DMS114 treated with DMSO at 0.1 percent for 48 hours (cell line): ENCODE measurements around the gene MARK1.
A peak's percentile ranks its signal among the peaks of the same experiment; 100 is the strongest.
"Not testable (repeated sequence)": the region's sequence is repeated elsewhere in the genome, so short reads cannot be mapped to it uniquely, and the experiment has no call there.

Experiments used
- DNase-seq: peaks from one replicate; lab custom pipeline; 2025; ENCODE audit not compliant: unreplicated experiment; lab: John Stamatoyannopoulos, UW

MARK1 gene

GRCh38 chr1:220605651-220606050 is 77.7 kb downstream of the MARK1 start:
- not testable (repeated sequence) for DNase-seq

GRCh38 chr1:220611100-220611499 is 83.2 kb downstream of the MARK1 start:
- DNase-seq: not testable (repeated sequence)

DNA sequence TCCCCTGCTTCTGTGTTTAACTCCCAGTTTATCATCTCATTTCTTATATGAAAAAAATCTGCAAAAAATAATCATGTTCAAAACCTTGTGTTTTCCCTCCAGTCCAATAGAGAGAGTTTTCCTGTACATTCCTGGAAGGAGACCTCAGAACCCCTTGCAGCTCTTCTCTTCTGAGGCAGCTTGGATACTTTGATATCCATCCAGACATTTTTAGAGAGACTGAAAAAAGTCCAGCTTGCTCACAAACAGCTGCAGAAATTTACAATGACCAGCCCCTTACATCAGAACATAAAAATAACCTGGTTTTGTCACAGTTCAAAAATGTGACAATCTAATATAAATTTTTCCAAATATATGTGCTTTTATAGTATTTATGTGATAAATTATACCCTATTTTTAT is 88.9 kb downstream of the MARK1 start:
- DNase-seq: no peak

DNA sequence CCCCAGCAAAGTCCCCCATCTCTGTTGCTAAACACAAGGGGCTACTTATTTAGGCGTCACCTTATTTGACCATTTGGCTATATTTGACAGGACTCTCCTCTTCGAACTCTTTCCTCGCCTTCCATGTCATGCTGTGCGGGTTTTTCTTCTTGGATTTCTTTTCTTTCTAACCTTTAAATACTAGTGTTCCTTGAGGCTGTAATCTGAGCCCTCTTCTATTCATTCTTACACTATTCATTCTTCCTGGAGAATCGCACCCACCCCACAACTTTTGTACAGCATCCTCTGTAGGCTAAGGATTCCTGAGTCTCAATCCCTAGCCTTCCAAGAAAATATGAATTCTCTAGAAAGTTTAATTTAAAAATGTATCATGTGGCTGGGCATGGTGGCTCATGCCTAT is 100.5 kb downstream of the MARK1 start:
- DNase-seq: no peak

GRCh38 chr1:220631238-220631815 is 103.4 kb downstream of the MARK1 start:
- DNase-seq: no peak

DNA sequence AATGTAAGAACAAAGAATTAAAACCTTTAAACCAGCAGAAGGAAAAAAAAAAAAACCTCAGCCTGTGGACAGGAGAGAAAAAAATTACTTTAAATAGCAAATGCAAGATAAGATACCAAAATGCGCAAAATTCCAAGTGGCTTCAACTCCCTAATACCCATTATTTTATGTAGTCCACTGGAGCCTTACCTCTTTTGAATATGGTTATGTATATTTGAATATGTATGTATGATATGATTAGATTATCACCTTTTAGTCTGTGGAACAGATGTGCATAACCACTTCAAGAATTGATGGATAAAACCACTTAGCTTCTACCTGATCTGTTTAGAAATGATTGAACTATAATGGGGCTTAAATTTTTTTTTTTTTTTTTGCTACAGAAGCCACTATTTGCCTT is 109.8 kb downstream of the MARK1 start:
- DNase-seq: no peak

DNA sequence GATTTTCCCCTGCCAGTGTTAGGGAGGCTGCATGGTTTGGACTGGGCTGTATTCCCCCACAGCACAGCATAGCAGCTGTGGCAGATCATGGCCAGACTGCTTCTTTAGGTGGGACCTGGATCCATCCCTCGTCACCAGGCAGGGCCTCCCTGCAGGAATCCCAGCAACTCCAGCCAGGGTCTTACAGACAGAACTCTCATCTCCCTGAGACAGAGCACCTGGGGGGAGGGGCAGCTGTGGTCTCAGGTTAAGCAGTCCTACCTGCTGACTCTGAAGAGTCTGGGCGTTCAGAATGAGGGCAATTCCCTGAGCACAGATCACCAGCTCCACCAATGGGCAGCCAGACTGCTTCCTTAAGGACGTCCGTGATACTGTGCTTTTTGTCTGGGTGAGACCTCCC is 114.3 kb downstream of the MARK1 start:
- DNase-seq: no peak

DNA sequence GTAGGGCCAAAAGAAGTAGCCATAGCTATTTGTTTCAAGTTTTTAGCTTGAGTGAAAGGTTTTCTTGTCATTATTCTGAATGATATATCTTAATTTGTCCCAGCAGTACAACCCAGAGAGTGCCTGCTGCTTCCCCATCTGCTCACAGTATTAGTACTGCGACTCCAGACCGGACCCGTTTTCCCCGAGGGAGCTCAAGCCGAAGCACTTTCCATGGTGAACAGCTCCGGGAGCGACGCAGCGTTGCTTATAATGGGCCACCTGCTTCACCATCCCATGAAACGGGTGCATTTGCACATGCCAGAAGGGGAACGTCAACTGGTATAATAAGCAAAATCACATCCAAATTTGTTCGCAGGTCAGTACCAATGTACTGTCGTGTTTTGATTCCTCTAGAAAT is 125.1 kb downstream of the MARK1 start:
- no peak for DNase-seq

DNA sequence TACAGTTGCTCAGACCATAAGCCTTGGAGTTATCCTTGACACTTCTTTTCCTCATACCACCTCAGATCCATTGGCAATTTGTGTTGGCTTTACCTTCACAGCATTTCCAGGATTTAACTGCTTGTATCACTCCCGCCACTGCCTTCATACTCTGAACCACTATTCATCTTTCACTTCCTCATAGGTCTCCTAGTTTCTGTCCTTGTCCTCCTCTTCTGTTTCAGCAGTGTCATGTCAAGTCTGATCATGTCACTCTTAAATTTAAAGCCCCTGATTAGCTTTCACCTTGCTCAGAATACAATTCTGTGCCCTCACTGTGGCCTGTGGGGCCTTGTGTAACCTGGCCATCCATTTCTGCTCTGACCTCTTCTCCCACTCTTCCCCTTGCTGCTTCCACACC is 127.6 kb downstream of the MARK1 start:
- no peak for DNase-seq

GRCh38 chr1:220655961-220656740 is 128.2 kb downstream of the MARK1 start:
- no peak for DNase-seq

- DNase-seq: no peak
These were observed 138.4 kb downstream of the MARK1 start for GRCh38 chr1:220666349-220666748.

- no peak for DNase-seq
These were observed 141.1 kb downstream of the MARK1 start for GRCh38 chr1:220669005-220669404.

- no peak for DNase-seq
These were observed 142.4 kb downstream of the MARK1 start for GRCh38 chr1:220670365-220670764.

GRCh38 chr1:220673921-220674320 is 146.0 kb downstream of the MARK1 start:
- DNase-seq: no peak

DNA sequence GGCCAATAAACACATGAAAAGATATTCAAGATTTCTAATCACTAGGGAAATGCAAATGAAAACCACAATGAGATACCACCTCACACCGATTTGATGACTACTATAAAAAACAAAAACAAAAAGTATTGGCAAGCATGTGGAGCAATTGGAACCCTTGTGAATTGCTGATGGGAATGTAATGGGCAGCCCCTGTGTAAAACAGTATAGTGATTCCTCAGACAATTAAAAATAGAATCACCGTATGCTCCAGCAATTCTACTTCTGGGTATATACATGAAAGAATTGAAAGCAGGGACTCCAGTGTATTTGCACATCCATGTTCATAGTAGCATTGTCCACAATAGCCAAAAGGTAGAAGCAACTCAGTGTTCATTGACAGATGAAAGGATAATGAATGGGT is 149.3 kb downstream of the MARK1 start:
- no peak for DNase-seq

DNA sequence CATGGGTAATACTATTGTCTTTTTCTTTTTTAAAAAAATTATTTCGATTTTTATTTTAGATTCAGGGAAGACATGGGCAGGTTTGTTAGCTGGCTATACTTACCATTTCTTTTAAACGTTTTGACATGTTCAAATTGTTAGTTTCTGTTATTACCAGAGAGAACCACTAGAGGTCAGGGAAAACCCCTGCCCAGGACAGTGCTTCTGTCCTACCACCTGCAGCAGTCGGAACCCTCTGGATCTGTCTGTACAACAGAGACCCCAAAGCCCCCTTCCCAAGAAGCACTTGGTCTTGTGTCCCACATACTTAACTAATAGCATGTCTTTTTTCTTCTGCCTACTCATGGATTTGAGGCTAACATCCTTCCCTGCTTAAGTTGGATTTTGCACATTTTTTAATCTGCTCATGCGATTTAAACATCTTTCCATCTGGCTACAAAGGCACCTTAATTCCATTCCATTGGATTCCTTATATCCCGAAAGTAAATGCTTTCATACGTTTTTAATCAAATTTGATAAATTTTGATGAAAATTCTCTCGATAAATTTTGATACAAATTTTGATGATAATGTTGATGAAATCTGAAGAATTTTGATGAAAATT is 152.2 kb downstream of the MARK1 start:
- peak; percentile 31 for DNase-seq

DNA sequence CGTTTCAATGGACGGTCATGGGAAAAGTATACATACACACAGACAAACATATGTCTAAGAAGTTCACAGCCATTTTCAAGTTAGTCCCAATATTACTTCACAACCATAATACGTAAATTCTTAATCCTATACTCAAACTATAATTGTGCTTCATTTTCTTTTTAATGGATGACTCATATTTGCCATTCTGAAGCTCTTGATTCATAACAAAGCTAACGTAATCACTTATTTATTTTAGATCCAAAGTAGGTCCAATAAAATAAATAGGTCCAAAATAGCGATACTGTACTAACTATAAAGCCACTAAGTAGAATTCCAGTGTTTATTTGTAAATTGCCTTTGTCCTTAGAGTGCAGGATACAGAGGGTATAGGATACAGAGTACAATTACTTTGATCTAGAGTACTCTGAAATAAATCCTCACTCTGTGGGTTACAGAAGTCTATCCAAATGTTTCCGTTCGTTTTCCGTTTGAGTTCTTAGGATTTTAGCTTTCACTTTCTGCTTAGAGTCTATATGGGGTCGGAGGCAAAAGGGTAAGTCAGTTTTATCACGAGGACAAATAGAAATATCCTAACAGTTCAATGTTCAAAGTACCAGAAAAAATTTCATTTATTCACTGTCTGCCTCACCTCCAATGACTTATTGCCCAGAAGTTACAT is 153.4 kb downstream of the MARK1 start:
- no peak for DNase-seq

DNA sequence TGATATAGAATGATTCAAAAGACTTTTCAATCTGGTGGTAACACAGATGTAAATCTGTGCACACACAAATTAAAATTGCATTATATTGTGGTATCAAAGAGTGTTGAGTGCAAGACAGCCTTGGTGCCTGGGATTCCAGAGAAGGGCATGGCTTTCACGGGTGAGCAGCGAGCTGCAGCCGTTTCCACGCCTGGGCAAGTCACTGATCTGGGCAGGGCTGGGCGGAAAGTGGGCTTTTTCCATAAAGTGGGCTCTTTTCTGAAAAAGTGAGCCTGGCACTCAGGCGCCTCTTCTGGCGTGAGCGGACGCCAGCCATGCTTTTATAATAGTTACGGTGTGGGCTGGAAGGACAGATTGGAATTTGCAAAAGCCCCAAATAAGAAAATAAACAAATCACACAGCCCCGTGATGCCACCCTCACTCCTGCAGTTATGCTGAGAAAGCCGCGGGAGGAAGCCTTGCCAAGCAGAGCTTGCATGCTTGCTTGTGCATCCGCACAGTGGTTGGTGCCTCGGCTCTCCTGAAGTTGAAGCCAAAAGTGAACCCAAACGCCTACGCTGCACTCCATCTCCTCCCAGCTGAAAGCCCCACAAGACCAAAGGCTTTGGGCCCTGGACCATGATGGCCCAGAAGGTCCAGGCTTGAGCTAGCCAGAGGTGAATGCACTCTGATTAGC is 155.1 kb downstream of the MARK1 start:
- DNase-seq: no peak

DNA sequence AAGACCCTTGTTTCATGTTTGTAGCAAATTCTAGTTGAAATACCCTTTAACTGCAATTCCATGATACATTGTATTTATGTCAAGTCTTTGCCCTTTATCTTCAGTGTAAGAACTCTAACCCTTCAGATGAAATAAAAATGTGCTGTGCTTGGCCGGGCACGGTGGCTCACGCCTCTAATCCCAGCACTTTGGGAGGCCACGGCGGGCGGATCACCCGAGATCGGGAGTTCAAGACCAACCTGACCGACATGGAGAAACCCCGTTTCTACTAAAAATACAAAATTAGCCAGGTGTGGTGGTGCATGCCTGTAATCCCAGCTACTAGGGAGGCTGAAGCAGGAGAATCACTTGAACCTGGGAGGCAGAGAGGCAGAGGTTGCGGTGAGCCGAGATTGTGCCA is 155.8 kb downstream of the MARK1 start:
- DNase-seq: not testable (repeated sequence)

- DNase-seq: no peak
These were observed 157.0 kb downstream of the MARK1 start for GRCh38 chr1:220684890-220685289.

- peak; percentile 27 for DNase-seq
These were observed 157.9 kb downstream of the MARK1 start for GRCh38 chr1:220685879-220686278.
